ENCODE data around the gene DNAH2. TPM values are rescaled to one million over a fixed set of nuclear protein-coding genes. Genes with fewer than 3 reads are reported as not detected.

The DNAH2 gene
- total and polyA plus RNA-seq, 9 of the 15 experiments (the other 6 are each of a cell fraction or from before 2014, with no cell fraction given): 0.03 TPM; not detected in 8

GRCh38 chr17:7685533-7686221, 31.9 kb upstream of the DNAH2 start (continued):
- TF ChIP-seq TFAP4 (CRISPR knock-in tag; IDR thresholded peaks at IDR 0.05; ENCODE audit: borderline replicate concordance) (peak; percentile 74), RCOR1 (IDR thresholded peaks at IDR 0.05; ENCODE audit: borderline replicate concordance in 1 of 2, low read depth in 2 of 2, low read length in 2 of 2) (0 out of 4 replicates have a peak, but pooled peaks of 1 of the 2 experiments have one; percentile 17), YY1 (IDR thresholded peaks at IDR 0.05; ENCODE audit: borderline replicate concordance in 1 of 3, control insufficient read depth in 1 of 3, extremely low read depth in 1 of 3, insufficient read depth in 3 of 3, insufficient read length in 1 of 3, insufficient replicate concordance in 2 of 3, low read depth in 1 of 3, low read length in 2 of 3) (peak in 1 of 3 experiments; percentile 55), NR2C2 (CRISPR knock-in tag; IDR thresholded peaks at IDR 0.05) (0 out of 2 replicates have a peak, but pooled peaks have one; percentile 43), NR2C2 (tag; IDR thresholded peaks at IDR 0.05) (peak; percentile 44; the same call in 1 of the 2 replicates), POLR2AphosphoS5 (IDR thresholded peaks at IDR 0.05; ENCODE audit: control insufficient read depth, insufficient read depth, low read depth, low read length) (peak; percentile 71), HCFC1 (IDR thresholded peaks at IDR 0.05; ENCODE audit: low read depth, low read length) (peak; percentile 47), CBFA2T2 (conservative IDR thresholded peaks at IDR 0.05) (no peak), BRD9 (IDR thresholded peaks at IDR 0.05; ENCODE audit: low read depth, partially characterized antibody) (peak; percentile 16), SPI1 (IDR thresholded peaks at IDR 0.05; ENCODE audit: borderline replicate concordance, low read depth, low read length) (peak; percentile 32; the same call in 1 of the 2 replicates), ETV6 (IDR thresholded peaks at IDR 0.05; ENCODE audit: borderline replicate concordance in 1 of 2, low read depth in 2 of 2, low read length in 1 of 2) (0 out of 4 replicates have a peak, but pooled peaks of 1 of the 2 experiments have one; percentile 47), ETV6 (CRISPR knock-in tag; IDR thresholded peaks at IDR 0.05; ENCODE audit: borderline replicate concordance) (no peak), ZNF140 (CRISPR knock-in tag; IDR thresholded peaks at IDR 0.05) (no peak), TEAD4 (IDR thresholded peaks at IDR 0.05; ENCODE audit: low read length) (no peak), TEAD4 (CRISPR knock-in tag; IDR thresholded peaks at IDR 0.05; ENCODE audit: borderline replicate concordance) (0 out of 2 replicates have a peak, but pooled peaks have one; percentile 29), ZNF143 (CRISPR knock-in tag; IDR thresholded peaks at IDR 0.05) (peak; percentile 50; the same call in 1 of the 2 replicates), SMARCE1 (IDR thresholded peaks at IDR 0.05) (peak; percentile 13; the same call in 1 of the 2 replicates), TOE1 (IDR thresholded peaks at IDR 0.05; ENCODE audit: borderline replicate concordance) (no peak), TOE1 (CRISPR knock-in tag; IDR thresholded peaks at IDR 0.05; ENCODE audit: borderline replicate concordance, low read depth) (no peak), CCNT2 (IDR thresholded peaks at IDR 0.05; ENCODE audit: borderline replicate concordance, extremely low read depth, insufficient read length, low read depth, low read length) (peak; percentile 45), SAP30 (IDR thresholded peaks at IDR 0.05; ENCODE audit: borderline replicate concordance, insufficient read depth, low read depth, low read length, poor library complexity, severe bottlenecking) (peak; percentile 13), PML (IDR thresholded peaks at IDR 0.05; ENCODE audit: low read length) (peak; percentile 34; the same call in 1 of the 2 replicates), L3MBTL2 (IDR thresholded peaks at IDR 0.05) (peak; percentile 72), TCF3 (CRISPR knock-in tag; IDR thresholded peaks at IDR 0.05) (peak; percentile 29; the same call in 1 of the 2 replicates)
- TF ChIP-seq, protein P1, sequence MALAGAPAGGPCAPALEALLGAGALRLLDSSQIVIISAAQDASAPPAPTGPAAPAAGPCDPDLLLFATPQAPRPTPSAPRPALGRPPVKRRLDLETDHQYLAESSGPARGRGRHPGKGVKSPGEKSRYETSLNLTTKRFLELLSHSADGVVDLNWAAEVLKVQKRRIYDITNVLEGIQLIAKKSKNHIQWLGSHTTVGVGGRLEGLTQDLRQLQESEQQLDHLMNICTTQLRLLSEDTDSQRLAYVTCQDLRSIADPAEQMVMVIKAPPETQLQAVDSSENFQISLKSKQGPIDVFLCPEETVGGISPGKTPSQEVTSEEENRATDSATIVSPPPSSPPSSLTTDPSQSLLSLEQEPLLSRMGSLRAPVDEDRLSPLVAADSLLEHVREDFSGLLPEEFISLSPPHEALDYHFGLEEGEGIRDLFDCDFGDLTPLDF (CRISPR knock-in tag; IDR thresholded peaks at IDR 0.05): no peak

Measured in K562 (cell line).